B cell (primary cell): ENCODE measurements around the gene PEPD. TPM values are rescaled to one million over a fixed set of nuclear protein-coding genes. Genes with fewer than 3 reads are reported as not detected.

ENCODE experiments used
- ATAC-seq: fragments of 200-7000 bp; cut with Tn5 transposase; one replicate; pipeline ENCODE4 v1.10.0; 2021; ENCODE audit warnings: low read depth, mild to moderate bottlenecking, moderate number of reproducible peaks, moderate library complexity
- CTCF ChIA-PET: fragments of 350-600 bp; sonication (Branson Sonifier 250); formaldehyde crosslinking; loops from one replicate; lab custom pipeline; 2021; ENCODE audit warnings: antibody characterized with exemption, inconsistent platforms; lab: Charles Lee
- POLR2A ChIA-PET: fragments of 350-600 bp; sonication (Branson Sonifier 250); formaldehyde crosslinking; loops from one replicate; lab custom pipeline; 2021; ENCODE audit warnings: antibody characterized with exemption; lab: Charles Lee
- DNase-seq: peaks from one replicate; pipeline ENCODE4 v3.0.0; 2013
- H2AFZ ChIP-seq: 2 replicates; pipeline ENCODE4 v1.6.1; 2012; ENCODE audit warnings: mild to moderate bottlenecking, low read depth, low read length; ENCODE audit not compliant: insufficient read depth, poor library complexity, severe bottlenecking
- H3K27ac ChIP-seq, 2 donors: 1 replicate in 1 of 2; 2 replicates in 1 of 2; pipeline ENCODE4 v1.5.1; 2012 to 2013; ENCODE audit warnings: low read length in 2 of 2, mild to moderate bottlenecking in 2 of 2, moderate library complexity in 1 of 2
- H3K27me3 ChIP-seq, 4 experiments: fragments of 200-600 bp in 1 of 4; sonication (generic) in 1 of 4; replicated peaks in 1 of 4; 1 replicate in 2 of 4; 2 replicates in 2 of 4; pipeline versions ENCODE4 v1.6.1 to v1.7.0; 2013 to 2016; ENCODE audit warnings: low read length in 3 of 4, mild to moderate bottlenecking in 2 of 4, mixed read lengths in 1 of 4, moderate library complexity in 1 of 4; ENCODE audit not compliant: insufficient read depth in 4 of 4, control insufficient read depth in 3 of 4; ENCODE audit errors: control extremely low read depth in 1 of 4
- H3K36me3 ChIP-seq, 2 experiments: replicated peaks in 1 of 2; 1 replicate in 1 of 2; 2 replicates in 1 of 2; pipeline versions ENCODE4 v1.6.1 to v1.7.1; 2013; ENCODE audit warnings: low read length in 1 of 2; ENCODE audit not compliant: insufficient read depth in 2 of 2, control insufficient read depth in 1 of 2; ENCODE audit errors: control extremely low read depth in 1 of 2, extremely low read depth in 1 of 2
- H3K4me1 ChIP-seq, 2 donors: fragments of 200-600 bp in 1 of 2; sonication (generic) in 1 of 2; 1 replicate in 1 of 2; 2 replicates in 1 of 2; pipeline versions ENCODE4 v1.5.1 to v1.6.1; 2013 to 2017; ENCODE audit warnings: low read length in 2 of 2; ENCODE audit not compliant: control insufficient read depth in 2 of 2, insufficient read depth in 2 of 2
- H3K4me2 ChIP-seq: replicated peaks from 2 replicates; pipeline ENCODE3; 2012; ENCODE audit warnings: mild to moderate bottlenecking, low read depth, low read length; ENCODE audit not compliant: poor library complexity, severe bottlenecking
- H3K4me3 ChIP-seq, 5 experiments: fragments of 200-600 bp in 1 of 5; sonication (generic) in 1 of 5; 1 replicate in 3 of 5; 2 replicates in 2 of 5; pipeline versions ENCODE4 v1.5.1 to v1.7.0; 2011 to 2016; ENCODE audit warnings: low read length in 4 of 5, mild to moderate bottlenecking in 4 of 5, low read depth in 2 of 5, control low read depth in 1 of 5, moderate library complexity in 1 of 5; ENCODE audit not compliant: insufficient read depth in 1 of 5; ENCODE audit errors: control extremely low read depth in 1 of 5, extremely low read depth in 1 of 5
- H3K79me2 ChIP-seq: fragments of 200-600 bp; sonication (generic); one replicate; pipeline ENCODE4 v1.6.0; 2016; ENCODE audit warnings: low read length; ENCODE audit not compliant: control insufficient read depth, insufficient read depth
- H3K9ac ChIP-seq: fragments of 200-600 bp; sonication (generic); 2 replicates; pipeline ENCODE4 v1.6.1; 2017; ENCODE audit warnings: mild to moderate bottlenecking, low read length, moderate library complexity
- H3K9me3 ChIP-seq, 3 donors: one replicate each; pipeline versions ENCODE4 v1.6.1 to v1.7.1; 2013; ENCODE audit warnings: low read length in 2 of 3; ENCODE audit not compliant: control insufficient read depth in 2 of 3, insufficient read depth in 1 of 3; ENCODE audit errors: control extremely low read depth in 1 of 3
- H4K20me1 ChIP-seq: 2 replicates; pipeline ENCODE4 v1.6.0; 2012; ENCODE audit warnings: mild to moderate bottlenecking, low read length; ENCODE audit not compliant: insufficient read depth, control insufficient read depth, poor library complexity, severe bottlenecking
- H3K27ac Mint-ChIP-seq: one replicate; pipeline ENCODE4 v1.8.0; 2021; ENCODE audit warnings: mixed read lengths
- H3K27me3 Mint-ChIP-seq: one replicate; pipeline ENCODE4 v1.8.0; 2021; ENCODE audit warnings: mixed read lengths
- H3K4me1 Mint-ChIP-seq: one replicate; pipeline ENCODE4 v1.8.0; 2021; ENCODE audit warnings: mixed read lengths
- H3K4me3 Mint-ChIP-seq: one replicate; pipeline ENCODE4 v1.8.0; 2021; ENCODE audit warnings: mixed read lengths
- H3K9me3 Mint-ChIP-seq: one replicate; pipeline ENCODE4 v1.8.0; 2022; ENCODE audit warnings: mixed read lengths; ENCODE audit not compliant: insufficient read depth
- EZH2 ChIP-seq: IDR thresholded peaks from 2 replicates; pipeline ENCODE4 v1.6.1; 2012; ENCODE audit warnings: borderline replicate concordance, low read depth, mild to moderate bottlenecking, moderate library complexity, low read length; ENCODE audit not compliant: insufficient read depth, poor library complexity, severe bottlenecking
- WGBS: methylation state at CpG from one replicate; pipeline ENCODE4 v1.1.5; 2013; ENCODE audit warnings: missing lambda C conversion rate; ENCODE audit not compliant: insufficient coverage; 5-methylcytosine and 5-hydroxymethylcytosine counted together
- intact Hi-C: fragments of 100-400 bp; cut with micrococcal nuclease; formaldehyde crosslinking; loops from one replicate; pipeline ENCODE4 v1.10.0; 2022
- polyA plus RNA-seq: library from polyadenylated mRNA; depleted of rRNA; stranded (reverse); fragments of >200 nt; gene quantifications from 2 replicates; pipeline ENCODE4 v1.2.3, GENCODE V29; 2012
- total RNA-seq, 2 donors: library from RNA; stranded (reverse); fragments of 120-200 nt in 1 of 2; gene quantifications; 1 replicate in 1 of 2; 2 replicates in 1 of 2; pipeline versions ENCODE4 v1.2.3 to v1.2.4, GENCODE V29; 2013 to 2022
- TF ChIP-seq, protein P1 (sequence below): fragments of 200-600 bp; IDR thresholded peaks from one replicate; pipeline ENCODE4 v1.8.0; 2022; ENCODE audit warnings: antibody characterized with exemption, mild to moderate bottlenecking

PEPD gene
- total and polyA plus RNA-seq, 2 donors (not counting 1 experiment from before 2014, with no cell fraction given), result 36.4 to 42.7 TPM

DNA sequence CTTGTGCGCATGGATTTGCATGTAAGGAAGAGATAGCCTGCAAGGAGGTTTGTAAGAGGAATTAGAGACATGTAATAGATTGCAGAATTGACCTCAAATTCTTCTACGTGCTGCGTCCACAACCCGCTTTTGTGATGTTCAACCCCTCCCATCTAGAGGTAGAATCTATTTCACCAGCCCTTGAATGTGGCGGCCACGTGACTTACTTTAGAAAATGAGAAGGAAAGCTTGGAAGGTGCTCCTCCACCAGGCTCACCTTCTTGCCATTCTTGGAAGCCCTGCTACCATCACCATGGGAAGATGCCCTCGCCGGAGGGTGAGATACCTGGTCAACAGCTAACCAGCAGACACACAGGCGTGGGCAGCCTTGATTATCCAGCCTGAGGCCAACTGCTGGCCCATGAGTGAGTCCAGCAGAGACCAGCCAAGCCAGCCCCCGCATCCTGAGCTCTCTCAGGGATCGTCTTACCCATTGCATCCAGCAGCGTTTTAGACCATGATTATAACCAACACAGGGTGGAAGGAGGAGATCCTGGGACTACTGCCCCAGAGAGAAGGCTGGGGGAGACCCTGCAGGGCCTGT, 7.6 kb upstream of the PEPD start:
- no peak overlapping the region for H3K27ac Mint-ChIP-seq

DNA sequence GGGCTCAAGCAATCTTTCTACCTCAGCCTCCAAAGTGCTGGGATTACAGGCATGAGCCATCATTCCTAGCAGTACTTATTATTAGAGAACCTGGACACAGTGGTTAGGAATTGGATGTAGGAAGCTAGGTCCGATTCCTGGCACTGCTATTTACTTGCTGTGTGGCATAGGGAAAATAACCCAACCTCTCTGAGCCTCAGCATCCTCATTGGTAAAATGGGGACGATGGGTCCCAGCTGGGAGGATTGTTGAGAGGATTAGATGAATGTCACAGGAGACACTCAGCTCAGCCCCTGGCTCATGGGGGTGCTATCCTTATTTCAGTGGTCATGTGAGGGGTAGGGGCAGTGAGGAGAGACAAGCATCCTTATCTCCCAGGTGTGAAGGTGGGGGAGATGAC, 6.8 kb upstream of the PEPD start:
- ATAC-seq (no peak), DNase-seq (no peak)
- no peaks in the 10 kb centered on the region for H3K4me1 Mint-ChIP-seq
- H3K9ac ChIP-seq, result no peak overlapping the region
- no peak overlapping the region for H2AFZ ChIP-seq
- no peak overlapping the region for H3K27ac ChIP-seq
- whole genome bisulfite sequencing, result 75% methylated on average over 2 of the region's 2 CpGs
- no peaks in the 10 kb centered on the region for H3K4me1 ChIP-seq
- H3K27ac Mint-ChIP-seq, result no peak overlapping the region
- no peaks in the 10 kb centered on the region for H3K36me3 ChIP-seq
- ChIA-PET CTCF (no interaction called here), POLR2A (no interaction called here)
- no peak overlapping the region for H3K4me3 ChIP-seq
- no peaks in the 10 kb centered on the region for H4K20me1 ChIP-seq
- peaks cover 10% of the 10 kb centered on the region for H3K27me3 Mint-ChIP-seq
- intact Hi-C loops, result no loop called here
- no peak overlapping the region for H3K4me2 ChIP-seq
- no peak overlapping the region for H3K4me3 Mint-ChIP-seq
- H3K9me3 ChIP-seq, result no peaks in the 10 kb centered on the region
- TF ChIP-seq, protein P1, sequence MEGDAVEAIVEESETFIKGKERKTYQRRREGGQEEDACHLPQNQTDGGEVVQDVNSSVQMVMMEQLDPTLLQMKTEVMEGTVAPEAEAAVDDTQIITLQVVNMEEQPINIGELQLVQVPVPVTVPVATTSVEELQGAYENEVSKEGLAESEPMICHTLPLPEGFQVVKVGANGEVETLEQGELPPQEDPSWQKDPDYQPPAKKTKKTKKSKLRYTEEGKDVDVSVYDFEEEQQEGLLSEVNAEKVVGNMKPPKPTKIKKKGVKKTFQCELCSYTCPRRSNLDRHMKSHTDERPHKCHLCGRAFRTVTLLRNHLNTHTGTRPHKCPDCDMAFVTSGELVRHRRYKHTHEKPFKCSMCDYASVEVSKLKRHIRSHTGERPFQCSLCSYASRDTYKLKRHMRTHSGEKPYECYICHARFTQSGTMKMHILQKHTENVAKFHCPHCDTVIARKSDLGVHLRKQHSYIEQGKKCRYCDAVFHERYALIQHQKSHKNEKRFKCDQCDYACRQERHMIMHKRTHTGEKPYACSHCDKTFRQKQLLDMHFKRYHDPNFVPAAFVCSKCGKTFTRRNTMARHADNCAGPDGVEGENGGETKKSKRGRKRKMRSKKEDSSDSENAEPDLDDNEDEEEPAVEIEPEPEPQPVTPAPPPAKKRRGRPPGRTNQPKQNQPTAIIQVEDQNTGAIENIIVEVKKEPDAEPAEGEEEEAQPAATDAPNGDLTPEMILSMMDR, result no peak
- no peak for TF ChIP-seq EZH2
- H3K27me3 ChIP-seq, result peaks cover 0 to 5% (median 2%) of the 10 kb centered on the region in 4 experiments
- no peaks in the 10 kb centered on the region for H3K79me2 ChIP-seq
- no peaks in the 10 kb centered on the region for H3K9me3 Mint-ChIP-seq

More for the DNA sequence above, 7.6 kb upstream of the PEPD start:
- Histone ChIP-seq H2AFZ (no peak overlapping the region), H4K20me1 (no peaks in the 10 kb centered on the region), H3K9ac (no peak overlapping the region), H3K36me3 (no peaks in the 10 kb centered on the region), H3K4me2 (no peak overlapping the region), H3K27me3 (peaks cover 0 to 5% (median 2%) of the 10 kb centered on the region in 4 experiments), H3K4me3 (no peak overlapping the region), H3K9me3 (no peaks in the 10 kb centered on the region), H3K79me2 (no peaks in the 10 kb centered on the region), H3K4me1 (no peaks in the 10 kb centered on the region), H3K27ac (no peak overlapping the region)
- no peak for ATAC-seq
- TF ChIP-seq, protein P1, result no peak
- no peak for TF ChIP-seq EZH2
- no peak for DNase-seq
- H3K4me3 Mint-ChIP-seq, result no peak overlapping the region
- H3K27me3 Mint-ChIP-seq, result peaks cover 13% of the 10 kb centered on the region
- H3K9me3 Mint-ChIP-seq, result no peaks in the 10 kb centered on the region
- no peaks in the 10 kb centered on the region for H3K4me1 Mint-ChIP-seq
- ChIA-PET POLR2A (no interaction called here), CTCF (no interaction called here)
- WGBS, result 77% methylated on average over 6 of the region's 12 CpGs
- intact Hi-C loops, result no loop called here
